AG04450 (cell line): ENCODE data around the gene CYGB. TPM values are rescaled to one million over a fixed set of nuclear protein-coding genes. Genes with fewer than 3 reads are reported as not detected.
"Not testable (repeated sequence)": the region's sequence is repeated elsewhere in the genome, so short reads cannot be mapped to it uniquely, and the experiment has no call there.

ENCODE experiments used
- CTCF ChIA-PET: fragments of 300-600, 350-600 bp; formaldehyde crosslinking; extraction: SDS; loops from one replicate; lab custom pipeline; 2022; ENCODE audit warnings: antibody characterized with exemption, inconsistent platforms; lab: Charles Lee
- POLR2A ChIA-PET: fragments of 350-600 bp; formaldehyde crosslinking; extraction: SDS; loops from one replicate; lab custom pipeline; 2021; ENCODE audit warnings: antibody characterized with exemption, inconsistent platforms; lab: Yijun Ruan, JAX
- DNase-seq: peaks from one replicate; pipeline ENCODE4 v3.0.0-alpha.2; 2011; ENCODE audit warnings: low read depth, low spot score
- H3K27ac ChIP-seq: one replicate; pipeline ENCODE4 v1.5.1; 2012; ENCODE audit warnings: low read depth, low read length, control low read depth
- H3K27me3 ChIP-seq: one replicate; pipeline ENCODE4 v1.6.0; 2012; ENCODE audit warnings: low read length; ENCODE audit not compliant: control insufficient read depth, insufficient read depth
- H3K4me3 ChIP-seq: 2 replicates; pipeline ENCODE4 v1.5.1; 2011; ENCODE audit warnings: mild to moderate bottlenecking, low read depth, low read length, control low read depth
- H3K9me3 ChIP-seq: 2 replicates; pipeline ENCODE4 v1.5.1; 2012; ENCODE audit warnings: low read length; ENCODE audit not compliant: control insufficient read depth, insufficient read depth
- CTCF ChIP-seq: IDR thresholded peaks from 2 replicates; pipeline ENCODE4 v1.5.1; 2011; ENCODE audit warnings: low read depth, low read length, control low read depth, inconsistent platforms
- polyA plus RNA-seq: library from polyadenylated mRNA; depleted of rRNA; stranded (reverse); fragments of >200 nt; gene quantifications from 2 replicates; pipeline ENCODE4 v1.2.3, GENCODE V29; 2011

CYGB gene
- polyA plus RNA-seq, 1 experiment = 7.4 TPM

DNA sequence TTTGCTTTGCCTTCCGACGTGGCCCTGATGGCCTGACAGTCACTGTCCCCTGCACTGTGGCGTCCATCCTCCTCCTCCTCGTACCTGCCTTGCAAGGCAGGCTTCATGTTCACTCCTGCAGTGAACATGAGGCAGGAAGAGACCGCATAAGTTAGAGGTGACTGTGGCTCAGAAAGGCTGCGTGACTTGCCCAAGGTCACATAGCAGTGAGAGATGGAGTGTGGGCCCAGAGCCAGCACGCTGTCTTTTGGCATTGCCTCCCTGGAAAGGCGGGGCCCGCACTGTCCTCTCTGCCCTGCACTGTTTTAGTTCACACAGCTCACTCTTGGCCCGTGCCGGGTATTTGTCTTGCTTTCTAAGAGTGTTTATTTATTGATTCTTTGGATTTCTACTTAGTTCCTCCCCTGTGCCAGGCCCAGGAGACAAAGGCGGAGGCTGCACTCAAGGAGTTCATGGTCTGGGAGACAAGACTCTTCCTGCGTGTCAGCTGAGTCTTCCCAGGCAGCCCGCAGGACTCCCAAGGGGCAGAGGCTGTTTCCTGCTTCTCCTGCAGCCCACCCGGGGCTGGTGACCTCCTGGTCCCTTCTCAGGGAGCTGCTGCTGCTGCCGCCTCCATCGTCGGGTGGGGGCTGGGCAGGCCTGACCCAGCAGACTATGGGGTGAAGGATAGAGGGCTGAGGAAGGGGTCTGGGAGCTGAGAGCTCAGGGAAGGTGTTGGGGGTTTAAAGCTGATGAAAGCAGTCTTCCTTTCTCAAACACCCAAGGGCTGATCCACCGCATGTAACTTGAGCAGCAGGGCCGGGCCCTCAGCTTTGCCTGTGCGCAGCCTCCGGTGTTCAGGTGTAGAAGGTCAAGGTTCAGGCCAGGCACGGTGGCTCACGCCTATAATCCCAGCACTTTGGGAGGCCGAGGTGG, 12.7 kb downstream of the CYGB start:
- Histone ChIP-seq H3K27ac (peak overlapping the region; percentile 31), H3K27me3 (no peaks in the 10 kb centered on the region), H3K9me3 (no peaks in the 10 kb centered on the region), H3K4me3 (no peak overlapping the region)
- TF ChIP-seq CTCF = no peak
- ChIA-PET CTCF (interaction anchor here (1.1 to 3.6 kb wide), 7 partner anchors 10 to 190 kb away, joined by 4 to 41 read pairs (median 14); partner anchors contain the start of gene PRCD), POLR2A (interaction anchor here (1.0 to 1.4 kb wide), 3 partner anchors 9 to 32 kb away, joined by 4 to 8 read pairs (median 8); no protein-coding TSS in a partner anchor)
- DNase-seq = no peak

GRCh38 chr17:76523084-76524037, 14.1 kb downstream of the CYGB start:
- H3K4me3 ChIP-seq = no peak overlapping the region
- TF ChIP-seq CTCF = peak; percentile 99
- ChIA-PET POLR2A (interaction anchor here (0.8 to 1.0 kb wide), 2 partner anchors 23 to 34 kb away, joined by 3 read pairs; no protein-coding TSS in a partner anchor), CTCF (interaction anchor here (0.6 to 3.7 kb wide), 48 partner anchors 9 to 218 kb away, joined by 3 to 46 read pairs (median 5); partner anchors contain the start of genes AANAT, JMJD6, METTL23 and MXRA7)
- DNase-seq = no peak
- no peaks in the 10 kb centered on the region for H3K27me3 ChIP-seq
- H3K27ac ChIP-seq = no peak overlapping the region
- no peaks in the 10 kb centered on the region for H3K9me3 ChIP-seq

DNA sequence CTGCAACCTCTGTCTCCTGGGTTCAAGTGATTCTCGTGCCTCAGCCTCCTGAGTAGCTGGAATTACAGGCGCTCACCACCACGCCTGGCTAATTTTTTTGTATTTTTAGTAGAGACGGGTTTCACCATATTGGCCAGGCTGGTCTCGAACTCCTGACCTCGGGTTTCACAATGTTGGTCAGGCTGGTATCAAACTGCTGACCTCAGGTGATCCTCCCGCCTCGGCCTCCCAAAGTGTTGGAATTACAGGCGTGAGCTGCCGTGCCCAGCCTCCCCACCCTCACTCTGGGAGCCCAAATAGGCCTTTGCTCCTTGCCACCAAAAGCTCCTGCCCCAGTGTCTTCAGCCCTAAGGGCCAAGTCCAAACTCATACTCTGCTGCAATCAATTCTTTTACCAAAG, 15.8 kb downstream of the CYGB start:
- H3K4me3 ChIP-seq, DNase-seq, H3K27me3 ChIP-seq, H3K9me3 ChIP-seq, H3K27ac ChIP-seq, POLR2A ChIA-PET: not testable (repeated sequence)
- CTCF ChIA-PET = interaction anchor here (1.9 to 3.7 kb wide), 3 partner anchors 15 to 102 kb away, joined by 6 to 46 read pairs (median 14); no protein-coding TSS in a partner anchor

DNA sequence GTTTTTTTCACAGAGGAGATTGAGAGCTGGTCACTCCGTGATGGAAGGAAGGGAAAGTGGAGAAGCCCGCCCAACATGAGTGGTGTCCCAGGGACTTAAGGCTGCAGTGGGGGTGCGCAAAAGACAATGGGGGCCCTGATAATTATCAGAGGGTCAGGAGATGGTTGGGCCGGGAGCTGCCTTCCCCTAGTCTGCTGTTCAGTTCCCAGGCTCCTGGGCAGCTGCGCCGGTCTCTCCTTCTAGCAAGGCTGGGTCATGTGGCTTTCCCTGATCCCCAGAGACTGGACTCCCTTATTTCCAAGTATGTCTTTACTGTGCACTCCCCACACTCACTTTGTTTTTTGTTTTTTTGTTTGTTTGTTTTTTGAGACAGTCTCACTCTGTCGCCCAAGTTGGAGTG, 16.2 kb downstream of the CYGB start:
- no peaks in the 10 kb centered on the region for H3K27me3 ChIP-seq
- H3K27ac ChIP-seq = no peak overlapping the region
- H3K4me3 ChIP-seq = no peak overlapping the region
- ChIA-PET POLR2A (no interaction called here), CTCF (interaction anchor here (1.9 to 3.7 kb wide), 2 partner anchors 25 to 103 kb away, joined by 6 to 46 read pairs; no protein-coding TSS in a partner anchor)
- H3K9me3 ChIP-seq = no peaks in the 10 kb centered on the region
- DNase-seq = no peak
- no peak for TF ChIP-seq CTCF
